Endothelial cell of umbilical vein (primary cell): ENCODE results near the gene PRUNE2. TPM values are rescaled to one million over a fixed set of nuclear protein-coding genes. Genes with fewer than 3 reads are reported as not detected.

Source experiments
- BruUV-seq: library from RNA; stranded (reverse); fragments of 400-500 nt; replicated peaks from 2 replicates; lab custom pipeline; 2021; lab: Mats Ljungman, UMichigan
- CTCF ChIA-PET: fragments of 300-600, 350-600 bp; sonication (Branson Sonifier 250); formaldehyde crosslinking; loops from one replicate; lab custom pipeline; 2021; ENCODE audit warnings: antibody characterized with exemption, inconsistent platforms; lab: Charles Lee
- POLR2A ChIA-PET: fragments of 300-600, 350-600 bp; sonication (Branson Sonifier 250); formaldehyde crosslinking; loops from one replicate; lab custom pipeline; 2021; ENCODE audit warnings: antibody characterized with exemption, inconsistent platforms; lab: Charles Lee
- DNase-seq: peaks from one replicate; pipeline ENCODE4 v3.0.0-alpha.2; 2011; ENCODE audit warnings: low read depth, low spot score
- FAIRE-seq: peaks from 2 replicates; lab custom pipeline; 2011; peaks lifted over from hg19 to GRCh38; lab: Jason Lieb, UNC
- H2AFZ ChIP-seq: 2 replicates; pipeline ENCODE4 v1.6.0; 2012; ENCODE audit warnings: low read depth, low read length, control low read depth, inconsistent platforms
- H3K27ac ChIP-seq: 2 replicates; pipeline ENCODE4 v1.5.1; 2011; ENCODE audit warnings: low read depth, mild to moderate bottlenecking, control low read depth, low read length, moderate library complexity; ENCODE audit not compliant: insufficient read depth
- H3K27me3 ChIP-seq, 2 experiments: 2 replicates each; pipeline versions ENCODE4 v1.6.0 to v1.6.1; 2011; ENCODE audit warnings: low read length in 2 of 2, mixed read lengths in 1 of 2; ENCODE audit not compliant: control insufficient read depth in 2 of 2, insufficient read depth in 2 of 2
- H3K36me3 ChIP-seq, 2 experiments: 2 replicates in 1 of 2; 3 replicates in 1 of 2; pipeline ENCODE4 v1.5.1; 2011; ENCODE audit warnings: low read length in 2 of 2, mild to moderate bottlenecking in 1 of 2, moderate library complexity in 1 of 2; ENCODE audit not compliant: control insufficient read depth in 2 of 2, insufficient read depth in 2 of 2; ENCODE audit errors: extremely low read depth in 1 of 2
- H3K4me1 ChIP-seq: 3 replicates; pipeline ENCODE4 v1.5.1; 2011; ENCODE audit warnings: mild to moderate bottlenecking, low read length; ENCODE audit not compliant: control insufficient read depth, insufficient read depth; ENCODE audit errors: extremely low read depth
- H3K4me2 ChIP-seq: 2 replicates; pipeline ENCODE4 v1.6.1; 2011; ENCODE audit warnings: low read length, control low read depth, mixed read lengths; ENCODE audit not compliant: insufficient read depth
- H3K4me3 ChIP-seq, 3 experiments: fragments of 200-600 bp in 1 of 3; sonication (generic), shearing (Covaris generic) in 1 of 3; replicated peaks in 1 of 3; 2 replicates each; pipeline ENCODE4 v1.5.1; 2011 to 2016; ENCODE audit warnings: control low read depth in 3 of 3, low read length in 3 of 3, mild to moderate bottlenecking in 2 of 3, inconsistent platforms in 1 of 3, low read depth in 1 of 3, moderate library complexity in 1 of 3; ENCODE audit not compliant: insufficient read depth in 1 of 3
- H3K79me2 ChIP-seq: 2 replicates; pipeline ENCODE4 v1.6.0; 2012; ENCODE audit warnings: low read length, inconsistent platforms; ENCODE audit not compliant: control insufficient read depth, insufficient read depth
- H3K9ac ChIP-seq: replicated peaks from 2 replicates; pipeline ENCODE3; 2011; ENCODE audit warnings: low read length, control low read depth; ENCODE audit not compliant: insufficient read depth; ENCODE audit errors: extremely low read depth
- H3K9me1 ChIP-seq: replicated peaks from 3 replicates; pipeline ENCODE4 v1.6.0; 2011; ENCODE audit warnings: mild to moderate bottlenecking, low read length; ENCODE audit not compliant: control insufficient read depth, insufficient read depth; ENCODE audit errors: extremely low read depth
- H3K9me3 ChIP-seq: replicated peaks from 2 replicates; pipeline ENCODE4 v1.5.1; 2012; ENCODE audit warnings: low read length, inconsistent platforms; ENCODE audit not compliant: control insufficient read depth, insufficient read depth
- H4K20me1 ChIP-seq: replicated peaks from 2 replicates; pipeline ENCODE3; 2011; ENCODE audit warnings: mild to moderate bottlenecking, low read length; ENCODE audit not compliant: control insufficient read depth, insufficient read depth; ENCODE audit errors: extremely low read depth
- CTCF ChIP-seq, 2 donors: IDR thresholded peaks; 1 replicate in 1 of 2; 2 replicates in 1 of 2; pipeline ENCODE4 v1.5.1; 2011; ENCODE audit warnings: low read length in 2 of 2, mild to moderate bottlenecking in 2 of 2, moderate library complexity in 2 of 2, control low read depth in 1 of 2, inconsistent platforms in 1 of 2, low read depth in 1 of 2; ENCODE audit not compliant: insufficient read depth in 1 of 2; ENCODE audit errors: extremely low read depth in 1 of 2
- EZH2 ChIP-seq: IDR thresholded peaks from 2 replicates; pipeline ENCODE4 v1.6.1; 2012; ENCODE audit warnings: borderline replicate concordance, low read depth, mild to moderate bottlenecking, moderate library complexity, low read length, inconsistent platforms; ENCODE audit not compliant: severe bottlenecking
- FOS ChIP-seq: IDR thresholded peaks from 2 replicates; pipeline ENCODE4 v1.6.1; 2011; ENCODE audit warnings: mild to moderate bottlenecking, low read length, moderate library complexity, borderline replicate concordance; ENCODE audit not compliant: insufficient read depth
- GATA2 ChIP-seq: IDR thresholded peaks from 2 replicates; pipeline ENCODE4 v1.7.0; 2011; ENCODE audit warnings: low read depth, mild to moderate bottlenecking, moderate library complexity, mixed read lengths, low read length; ENCODE audit not compliant: insufficient read length, insufficient read depth
- JUN ChIP-seq: IDR thresholded peaks from 2 replicates; pipeline ENCODE4 v1.6.1; 2011; ENCODE audit warnings: borderline replicate concordance, low read depth; ENCODE audit not compliant: insufficient read length, insufficient read depth
- MAX ChIP-seq: IDR thresholded peaks from 2 replicates; pipeline ENCODE4 v1.6.1; 2011; ENCODE audit not compliant: insufficient read depth, insufficient read length
- MYC ChIP-seq: IDR thresholded peaks from one replicate; pipeline ENCODE4 v1.6.1; 2011; ENCODE audit warnings: mild to moderate bottlenecking, low read depth, low read length
- POLR2A ChIP-seq: IDR thresholded peaks from 2 replicates; pipeline ENCODE4 v1.6.1; 2012; ENCODE audit warnings: low read depth, mild to moderate bottlenecking, control low read depth, low read length
- POLR2AphosphoS5 ChIP-seq: IDR thresholded peaks from 2 replicates; pipeline ENCODE4 v1.6.1; 2012; ENCODE audit warnings: low read depth, mild to moderate bottlenecking, control low read depth, low read length, moderate library complexity; ENCODE audit not compliant: insufficient read depth
- dilution Hi-C: fragments of 300-500 bp; cut with MboI; formaldehyde crosslinking; loops from one replicate; pipeline ENCODE4 v1.15.0; 2019; ENCODE audit warnings: low sequenced_read_pairs; ENCODE audit not compliant: extremely low pct_ligation_motif_present
- intact Hi-C: fragments of 100-400 bp; cut with micrococcal nuclease; formaldehyde crosslinking; loops from one replicate; pipeline ENCODE4 v1.10.0; 2022
- polyA plus RNA-seq, 4 experiments: library from polyadenylated mRNA; depleted of rRNA in 3 of 4; stranded (reverse) in 3 of 4; unstranded in 1 of 4; fragments of >200 nt; gene quantifications; 2 replicates each; pipeline versions ENCODE4 v1.2.1 to v1.2.3, GENCODE V29; 2011 to 2012; ENCODE audit warnings: missing spikeins in 1 of 4
- total RNA-seq: library from RNA; stranded (reverse); gene quantifications from 2 replicates; pipeline ENCODE4 v1.2.3, GENCODE V29; 2021

Gene PRUNE2
- total and polyA plus RNA-seq, 2 donors (not counting 3 experiments of a cell fraction or from before 2014, with no cell fraction given), result 15.8 to 21.7 TPM

- dilution Hi-C loops, result no loop called here
- DNase-seq, result no peak
- peaks cover 55% of the 10 kb centered on the region for H3K4me1 ChIP-seq
Observed at GRCh38 chr9:76652894-76653293, 253.0 kb downstream of the PRUNE2 start.

More at GRCh38 chr9:76652894-76653293, 253.0 kb downstream of the PRUNE2 start:
- no peak overlapping the region for H3K9ac ChIP-seq
- no peak overlapping the region for H2AFZ ChIP-seq
- no TSS peak for BruUV-seq
- CTCF ChIA-PET, result no interaction called here
- TF ChIP-seq GATA2, result no peak
- no peak for TF ChIP-seq POLR2AphosphoS5
- TF ChIP-seq MYC, result no peak
- no peak for TF ChIP-seq FOS
- no peak for TF ChIP-seq EZH2
- TF ChIP-seq POLR2A, result no peak
- TF ChIP-seq CTCF (IDR thresholded peaks at IDR 0.05; ENCODE audit: extremely low read depth in 1 of 2, insufficient read depth in 1 of 2, low read depth in 1 of 2, low read length in 2 of 2), result no peak
- TF ChIP-seq JUN, result no peak
- no peak for TF ChIP-seq MAX
- H4K20me1 ChIP-seq, result no peaks in the 10 kb centered on the region
- FAIRE-seq, result no peak
- no peaks in the 10 kb centered on the region for H3K79me2 ChIP-seq
- no peak overlapping the region for H3K4me3 ChIP-seq
- intact Hi-C loops, result no loop called here
- no peaks in the 10 kb centered on the region for H3K27me3 ChIP-seq
- H3K36me3 ChIP-seq, result no peaks in the 10 kb centered on the region
- H3K9me1 ChIP-seq, result no peaks in the 10 kb centered on the region
- no peak overlapping the region for H3K27ac ChIP-seq
- POLR2A ChIA-PET, result no interaction called here
- no peak overlapping the region for H3K4me2 ChIP-seq
- no peaks in the 10 kb centered on the region for H3K9me3 ChIP-seq
